Measurements from ENCODE around the gene SLC7A6OS. TPM values are rescaled to one million over a fixed set of nuclear protein-coding genes. Genes with fewer than 3 reads are reported as not detected.

SLC7A6OS gene
- total RNA-seq, 1 donor from 2014 or later, result 18.8 TPM

- no peak for DNase-seq
- no peaks in the 10 kb centered on the region for H3K27me3 ChIP-seq
- no peak overlapping the region for H3K4me3 ChIP-seq
- TF ChIP-seq CTCF (IDR thresholded peaks at IDR 0.05), result no peak
- H3K27ac ChIP-seq, result peak overlapping the region; percentile 61
- H3K9me3 ChIP-seq, result no peaks in the 10 kb centered on the region
- peaks cover 27% of the 10 kb centered on the region for H3K4me1 ChIP-seq
- peak; percentile 67 for ATAC-seq
- intact Hi-C loops (cut with DNase I), result no loop called here
- H3K36me3 ChIP-seq, result peaks cover 5% of the 10 kb centered on the region
Observed at GRCh38 chr16:68332411-68333121, 21.8 kb upstream of the SLC7A6OS start.

GRCh38 chr16:68331879-68332410 lies 21.2 kb upstream of the SLC7A6OS start:
- intact Hi-C loops (cut with DNase I), result no loop called here
- no peaks in the 10 kb centered on the region for H3K36me3 ChIP-seq
- ATAC-seq, result no peak
- H3K4me3 ChIP-seq, result no peak overlapping the region
- H3K4me1 ChIP-seq, result peaks cover 27% of the 10 kb centered on the region
- H3K27ac ChIP-seq, result peak overlapping the region; percentile 61
- no peaks in the 10 kb centered on the region for H3K9me3 ChIP-seq
- no peak for DNase-seq
- no peak for TF ChIP-seq CTCF (IDR thresholded peaks at IDR 0.05)
- no peaks in the 10 kb centered on the region for H3K27me3 ChIP-seq

- Histone ChIP-seq H3K27me3 (no peaks in the 10 kb centered on the region), H3K4me3 (no peak overlapping the region), H3K27ac (no peak overlapping the region), H3K4me1 (peaks cover 22% of the 10 kb centered on the region), H3K36me3 (peaks cover 11% of the 10 kb centered on the region), H3K9me3 (no peaks in the 10 kb centered on the region)
- intact Hi-C loops (cut with DNase I), result loop anchor here (5.0 kb wide), 1 partner anchor 67 kb away; the partner anchor contains the start of gene SLC7A6
- TF ChIP-seq CTCF (IDR thresholded peaks at IDR 0.05), result no peak
- DNase-seq, result no peak
- ATAC-seq, result no peak
Observed at GRCh38 chr16:68328860-68329390, 18.2 kb upstream of the SLC7A6OS start.

- Histone ChIP-seq H3K4me3 (no peak overlapping the region), H3K4me1 (peaks cover 19% of the 10 kb centered on the region), H3K9me3 (no peaks in the 10 kb centered on the region), H3K36me3 (peaks cover 12% of the 10 kb centered on the region), H3K27me3 (no peaks in the 10 kb centered on the region), H3K27ac (no peak overlapping the region)
- intact Hi-C loops (cut with DNase I), result loop anchor here (5.0 kb wide), 1 partner anchor 66 kb away; the partner anchor contains the start of gene SLC7A6
- TF ChIP-seq CTCF (IDR thresholded peaks at IDR 0.05), result peak; percentile 94
- DNase-seq (peak; percentile 81), ATAC-seq (peak; percentile 96)
Observed at GRCh38 chr16:68328151-68328859, 17.6 kb upstream of the SLC7A6OS start.

GRCh38 chr16:68324780-68325357 lies 14.1 kb upstream of the SLC7A6OS start:
- intact Hi-C loops (cut with DNase I), result loop anchor here (5.0 kb wide), 1 partner anchor 63 kb away; the partner anchor contains the start of gene SLC7A6

More at GRCh38 chr16:68324780-68325357, 14.1 kb upstream of the SLC7A6OS start:
- Histone ChIP-seq H3K9me3 (no peaks in the 10 kb centered on the region), H3K4me1 (no peaks in the 10 kb centered on the region), H3K27ac (no peak overlapping the region), H3K4me3 (no peak overlapping the region), H3K27me3 (no peaks in the 10 kb centered on the region), H3K36me3 (peaks cover 34% of the 10 kb centered on the region)
- TF ChIP-seq CTCF (IDR thresholded peaks at IDR 0.05), result no peak
- DNase-seq (no peak), ATAC-seq (no peak)

All from upper lobe of right lung (tissue), 1 donor.